HG02885 (cell line): Measurements from ENCODE around the gene RALA.
"Not testable (repeated sequence)": the region's sequence is repeated elsewhere in the genome, so short reads cannot be mapped to it uniquely, and the experiment has no call there.

Experiments used
- ATAC-seq: cut with Tn5 transposase; IDR thresholded peaks from one replicate; pipeline ENCODE4 v1.9.1; 2021; ENCODE audit warnings: mild to moderate bottlenecking; ENCODE audit not compliant: unreplicated experiment, poor library complexity

RALA gene

GRCh38 chr7:39676346-39676745, 53.0 kb downstream of the RALA start:
- no peak for ATAC-seq

GRCh38 chr7:39678930-39679709, 55.7 kb downstream of the RALA start:
- ATAC-seq = no peak

- ATAC-seq = not testable (repeated sequence)
Measured at GRCh38 chr7:39679874-39680273, 56.5 kb downstream of the RALA start.

- no peak for ATAC-seq
Measured at GRCh38 chr7:39681887-39682441, 58.6 kb downstream of the RALA start.

GRCh38 chr7:39683216-39683845, 60.0 kb downstream of the RALA start:
- no peak for ATAC-seq

- ATAC-seq = peak; percentile 91
Measured at GRCh38 chr7:39686261-39686924, 63.0 kb downstream of the RALA start.

GRCh38 chr7:39688611-39689480, 65.5 kb downstream of the RALA start:
- ATAC-seq = no peak

- no peak for ATAC-seq
Measured at GRCh38 chr7:39691821-39692220, 68.4 kb downstream of the RALA start.

GRCh38 chr7:39693086-39693485, 69.7 kb downstream of the RALA start:
- not testable (repeated sequence) for ATAC-seq

GRCh38 chr7:39693812-39694211, 70.4 kb downstream of the RALA start:
- ATAC-seq = no peak

- ATAC-seq = no peak
Measured at GRCh38 chr7:39695852-39696586, 72.6 kb downstream of the RALA start.

- no peak for ATAC-seq
Measured at GRCh38 chr7:39696631-39697030, 73.3 kb downstream of the RALA start.

- no peak for ATAC-seq
Measured at GRCh38 chr7:39697483-39697882, 74.1 kb downstream of the RALA start.

- no peak for ATAC-seq
Measured at GRCh38 chr7:39700165-39700564, 76.8 kb downstream of the RALA start.

GRCh38 chr7:39700932-39701331, 77.6 kb downstream of the RALA start:
- no peak for ATAC-seq

GRCh38 chr7:39702133-39702532, 78.8 kb downstream of the RALA start:
- ATAC-seq = no peak

GRCh38 chr7:39703144-39703543, 79.8 kb downstream of the RALA start:
- ATAC-seq = no peak

- no peak for ATAC-seq
Measured at GRCh38 chr7:39709029-39709428, 85.7 kb downstream of the RALA start.

GRCh38 chr7:39709768-39710311, 86.5 kb downstream of the RALA start:
- ATAC-seq = peak; percentile 88
